Measurements from ENCODE around the gene OTUD4.
"Not testable (repeated sequence)": the region's sequence is repeated elsewhere in the genome, so short reads cannot be mapped to it uniquely, and the experiment has no call there.

OTUD4 gene

GRCh38 chr4:145180298-145181090 lies at the start of gene OTUD4:
Gene OTUD4, minus strand, starts transcription at chr4:145180589. Its CDS starts 616 bp downstream, at chr4:145179973.
- peak; percentile 96 for DNase-seq

DNA sequence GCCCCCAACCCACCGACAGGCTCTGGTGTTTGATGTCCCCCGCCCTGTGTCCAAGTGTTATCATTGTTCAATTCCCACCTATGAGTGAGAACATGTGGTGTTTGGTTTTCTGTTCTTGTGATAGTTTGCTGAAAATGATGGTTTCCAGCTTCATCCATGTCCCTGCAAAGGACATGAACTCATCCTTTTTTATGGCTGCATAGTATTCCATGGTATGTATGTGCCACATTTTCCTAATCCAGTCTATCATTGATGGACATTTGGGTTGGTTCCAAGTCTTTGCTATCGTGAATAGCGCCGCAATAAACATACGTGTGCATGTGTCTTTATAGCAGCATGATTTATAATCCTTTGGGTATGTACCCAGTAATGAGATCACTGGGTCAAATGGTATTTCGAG lies 42.8 kb upstream of the OTUD4 start:
- DNase-seq, result not testable (repeated sequence)

DNA sequence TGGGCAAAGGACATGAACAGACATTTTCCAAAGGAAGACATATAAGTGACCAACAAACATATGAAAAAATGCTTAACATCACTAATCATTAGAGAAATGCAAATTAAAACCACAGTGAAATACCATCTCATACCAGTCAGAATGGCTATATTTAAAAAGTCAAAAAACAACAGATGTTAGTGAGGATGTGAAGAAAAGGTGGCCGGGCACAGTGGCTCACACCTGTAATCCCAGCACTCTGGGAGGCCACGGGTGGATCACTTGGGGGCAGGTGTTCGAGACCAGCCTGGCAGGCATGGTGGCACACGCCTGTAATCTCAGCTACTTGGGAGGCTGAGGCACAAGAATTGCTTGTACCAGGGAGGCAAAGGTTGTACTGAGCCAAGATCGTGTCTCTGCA lies 41.1 kb upstream of the OTUD4 start:
- DNase-seq, result not testable (repeated sequence)

- DNase-seq, result no peak
Observed at GRCh38 chr4:145219090-145219489, 38.7 kb upstream of the OTUD4 start.

- no peak for DNase-seq
Observed at GRCh38 chr4:145218251-145218650, 37.9 kb upstream of the OTUD4 start.

DNA sequence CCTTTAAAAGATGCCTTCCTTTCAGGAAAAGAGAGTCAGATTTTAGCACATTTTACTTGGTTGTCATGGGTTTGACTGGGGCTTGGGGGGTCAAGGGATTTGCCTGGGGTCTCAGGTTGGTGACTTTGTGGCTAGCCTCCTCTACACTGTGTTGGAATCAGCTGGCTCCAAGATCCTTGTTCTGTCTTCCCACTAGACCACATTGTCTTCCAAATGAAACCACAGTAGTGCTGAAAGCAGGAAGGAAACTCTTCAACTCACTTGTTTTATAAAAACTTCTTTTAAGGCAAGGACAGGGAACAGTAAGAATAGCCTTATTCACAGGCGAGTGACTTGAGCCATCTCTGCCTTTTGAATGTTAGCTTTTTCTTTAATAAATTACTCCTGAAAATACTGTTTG lies 37.0 kb upstream of the OTUD4 start:
- no peak for DNase-seq

- no peak for DNase-seq
Observed at GRCh38 chr4:145216535-145216934, 36.1 kb upstream of the OTUD4 start.

DNA sequence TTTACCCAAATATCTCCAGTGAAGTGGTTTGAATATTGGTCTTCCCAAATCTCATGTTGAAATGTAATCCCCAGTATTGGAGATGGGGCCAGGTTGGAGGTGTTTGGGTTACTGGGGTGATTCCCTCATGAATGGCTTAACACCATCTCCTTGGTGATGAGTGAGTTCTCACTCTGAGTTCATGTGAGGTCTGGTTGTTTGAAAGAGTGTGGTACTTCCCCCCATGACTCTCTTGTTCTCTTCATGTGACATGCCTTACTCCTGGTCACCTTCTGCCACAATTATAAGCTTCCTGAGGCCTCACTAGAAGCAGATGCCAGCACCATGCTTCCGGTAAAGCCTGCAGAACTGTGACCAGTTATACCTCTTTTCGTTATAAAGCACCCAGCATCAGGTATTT lies 32.9 kb upstream of the OTUD4 start:
- no peak for DNase-seq

DNA sequence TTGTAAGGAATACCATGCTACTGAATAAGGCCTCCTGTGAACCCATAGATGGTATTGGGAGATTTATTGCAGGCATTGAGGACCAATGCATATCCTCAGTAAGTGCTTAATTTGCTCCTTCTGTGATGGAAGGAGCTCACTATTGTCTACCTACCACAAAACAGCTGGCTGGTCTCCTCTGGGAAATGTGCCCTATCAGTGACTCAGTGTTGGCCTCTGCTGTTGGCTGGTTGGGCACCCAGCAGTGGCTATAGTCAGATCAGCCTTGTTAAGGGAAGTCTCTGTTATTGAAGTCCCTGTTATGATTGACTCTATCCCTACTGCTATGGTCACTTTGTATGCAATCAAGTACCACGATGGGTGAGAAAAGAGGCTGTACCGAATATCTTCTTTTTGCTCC lies 27.5 kb upstream of the OTUD4 start:
- DNase-seq, result no peak

GRCh38 chr4:145203410-145203809 lies 23.0 kb upstream of the OTUD4 start:
- DNase-seq, result no peak

GRCh38 chr4:145200366-145200765 lies 20.0 kb upstream of the OTUD4 start:
- DNase-seq, result no peak

GRCh38 chr4:145199051-145199716 lies 18.8 kb upstream of the OTUD4 start:
- DNase-seq, result no peak

GRCh38 chr4:145196747-145197146 lies 16.4 kb upstream of the OTUD4 start:
- no peak for DNase-seq

- no peak for DNase-seq
Observed at GRCh38 chr4:145195167-145195952, 15.0 kb upstream of the OTUD4 start.

DNA sequence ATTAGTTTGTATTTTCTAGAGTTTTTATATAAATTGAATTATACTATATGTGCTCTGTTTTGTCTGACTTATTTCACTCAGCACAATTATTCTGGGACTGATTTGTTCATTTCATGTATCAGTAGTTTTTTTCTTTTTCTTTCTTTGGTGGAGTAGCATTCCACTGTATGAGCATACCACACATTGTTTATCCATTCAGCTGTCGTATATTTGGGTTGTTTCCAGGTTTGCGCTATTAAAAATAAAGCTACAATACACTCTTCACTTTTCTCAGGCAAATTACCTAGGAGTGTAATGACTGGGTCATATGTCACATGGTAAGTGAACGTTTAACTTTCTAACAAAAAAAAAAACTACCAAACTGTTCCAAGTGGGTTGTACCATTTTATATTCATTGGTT lies 9.6 kb upstream of the OTUD4 start:
- DNase-seq, result no peak

GRCh38 chr4:145186729-145187128 lies 6.3 kb upstream of the OTUD4 start:
- no peak for DNase-seq

- DNase-seq, result no peak
Observed at GRCh38 chr4:145183581-145183980, 3.2 kb upstream of the OTUD4 start.

- DNase-seq, result no peak
Observed at GRCh38 chr4:145183023-145183422, 2.6 kb upstream of the OTUD4 start.

- no peak for DNase-seq
Observed at GRCh38 chr4:145182222-145182621, 1.8 kb upstream of the OTUD4 start.

DNA sequence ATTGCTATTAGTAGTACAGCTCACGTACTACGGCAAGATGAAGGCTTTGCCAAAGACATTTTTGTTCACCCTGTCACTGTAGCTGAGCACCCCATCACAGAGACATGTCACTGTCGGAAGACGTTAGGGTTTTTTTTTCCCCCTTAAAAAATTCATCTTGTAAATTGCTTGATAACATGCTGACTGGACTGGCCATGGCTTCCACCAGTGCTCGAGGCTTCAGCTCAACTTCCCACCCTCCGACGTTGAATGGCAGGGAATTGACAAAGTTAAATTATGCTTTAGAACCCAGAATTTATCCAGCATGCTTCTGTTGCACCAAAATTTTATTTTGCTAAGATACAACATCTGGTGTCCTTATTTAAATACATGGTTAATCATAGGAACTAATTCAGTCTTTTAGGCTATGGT lies 707 bp upstream of the OTUD4 start:
- DNase-seq, result no peak

DNA sequence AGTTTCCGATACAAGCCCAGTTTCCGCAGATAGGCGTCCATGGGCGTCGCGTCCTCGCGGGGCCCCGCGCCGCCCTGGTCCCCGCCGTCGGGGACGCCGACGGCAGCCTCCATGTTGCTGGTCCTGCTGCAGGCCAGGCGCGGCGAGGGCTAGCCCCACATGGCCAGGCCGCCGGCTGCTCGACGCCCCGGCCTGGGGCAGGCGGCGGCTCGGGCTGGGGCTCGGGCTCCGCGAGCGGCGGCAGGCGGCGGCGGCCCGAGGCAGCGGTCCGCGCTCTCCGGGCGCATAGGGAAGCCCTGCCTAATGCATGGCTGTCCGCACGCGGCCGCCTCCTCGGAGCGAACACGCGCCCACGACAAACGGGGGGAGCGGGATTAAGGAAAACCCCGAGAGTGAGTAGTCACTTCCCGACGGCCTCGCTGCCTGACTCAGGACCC lies 510 bp downstream of the OTUD4 start:
- DNase-seq, result not testable (repeated sequence)

DNA sequence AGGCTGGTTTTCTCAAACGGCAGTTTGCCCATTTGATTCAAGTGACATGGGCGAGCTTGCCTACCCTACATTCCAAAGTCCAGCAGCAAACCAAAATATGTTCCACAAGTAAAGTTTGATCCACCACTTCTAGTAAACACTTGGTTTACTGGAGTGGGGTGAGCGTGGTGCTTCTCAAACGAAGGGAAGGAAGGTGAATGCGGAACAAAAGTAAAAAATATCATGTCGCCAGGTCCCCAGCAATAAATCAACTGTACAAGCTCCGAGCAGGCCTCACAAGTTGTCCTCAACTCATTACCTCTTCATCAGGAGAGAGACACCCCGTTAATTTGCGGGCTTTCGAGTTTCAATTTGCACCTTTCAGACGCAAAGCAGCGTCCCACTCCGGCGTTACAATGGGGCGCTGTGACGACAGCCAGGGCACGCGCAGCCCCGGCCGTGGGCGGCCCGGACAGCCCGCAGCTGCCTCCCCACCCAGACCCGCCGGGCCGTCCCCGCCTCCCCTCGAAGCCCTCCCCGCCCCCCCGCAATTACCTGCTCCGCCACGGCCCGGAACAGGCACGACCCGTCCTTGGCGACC lies 1.0 kb downstream of the OTUD4 start:
- peak; percentile 77 for DNase-seq

DNA sequence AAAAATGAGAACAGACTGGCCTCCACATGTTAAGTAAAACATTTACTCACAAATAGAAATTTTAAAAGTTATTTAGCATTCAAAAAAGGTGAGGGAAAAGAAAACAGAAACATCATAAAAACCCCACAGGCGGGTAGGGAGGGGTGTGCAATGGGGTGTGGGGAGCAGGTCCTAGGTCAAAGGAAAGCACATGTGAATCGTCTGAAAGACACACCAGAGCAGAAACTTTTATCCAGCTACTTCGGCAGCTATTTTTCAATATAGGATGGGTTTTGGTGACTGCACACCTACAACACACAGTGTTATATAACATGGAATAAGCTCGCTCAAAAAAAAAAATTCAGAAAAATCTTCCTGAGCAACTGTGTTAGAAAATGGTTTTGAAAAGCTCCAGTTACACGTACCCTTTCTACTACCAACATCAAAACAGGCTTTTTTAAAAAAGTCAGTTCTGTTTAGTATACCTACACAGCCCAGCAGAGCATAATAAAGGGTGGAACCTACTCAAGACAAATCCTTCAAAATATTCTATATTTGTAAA lies 1.6 kb downstream of the OTUD4 start:
- no peak for DNase-seq

Data from activated naive CD4-positive, alpha-beta T cell treated with anti-CD3 and anti-CD28 coated beads, Interleukin-2, amount 50 U/mL, for 16 hours (primary cell).